Right kidney (tissue), 1 donor: ENCODE measurements around the gene LRRC15.
A peak's percentile ranks its signal among the peaks of the same experiment; 100 is the strongest.

Experiments
- DNase-seq: peaks from one replicate; pipeline ENCODE4 v3.0.0-alpha.2; 2016

LRRC15 gene

GRCh38 chr3:194332858-194333211, 36.7 kb downstream of the LRRC15 start:
- DNase-seq = no peak

DNA sequence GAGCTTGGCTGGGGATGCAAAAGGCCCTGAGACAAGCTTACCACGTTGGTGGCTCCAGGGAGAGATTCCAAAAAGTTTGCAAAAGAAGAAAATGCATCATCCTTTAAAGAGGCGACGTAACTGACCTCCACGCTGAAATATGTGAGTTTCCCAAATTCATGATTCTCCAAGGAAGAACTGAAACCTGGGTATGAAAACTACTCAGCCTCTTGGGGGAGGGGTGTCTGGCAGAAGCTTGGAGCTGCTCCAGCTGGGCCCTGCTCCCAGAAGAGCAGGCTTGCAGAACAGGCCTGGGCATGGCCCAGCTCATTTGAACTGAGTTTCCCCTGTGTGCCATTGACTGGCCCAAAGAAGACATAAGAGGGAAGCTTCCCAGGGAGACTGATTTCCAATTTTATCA, 39.0 kb downstream of the LRRC15 start:
- no peak for DNase-seq

- DNase-seq = no peak
Observed at GRCh38 chr3:194330160-194330559, 39.4 kb downstream of the LRRC15 start.

DNA sequence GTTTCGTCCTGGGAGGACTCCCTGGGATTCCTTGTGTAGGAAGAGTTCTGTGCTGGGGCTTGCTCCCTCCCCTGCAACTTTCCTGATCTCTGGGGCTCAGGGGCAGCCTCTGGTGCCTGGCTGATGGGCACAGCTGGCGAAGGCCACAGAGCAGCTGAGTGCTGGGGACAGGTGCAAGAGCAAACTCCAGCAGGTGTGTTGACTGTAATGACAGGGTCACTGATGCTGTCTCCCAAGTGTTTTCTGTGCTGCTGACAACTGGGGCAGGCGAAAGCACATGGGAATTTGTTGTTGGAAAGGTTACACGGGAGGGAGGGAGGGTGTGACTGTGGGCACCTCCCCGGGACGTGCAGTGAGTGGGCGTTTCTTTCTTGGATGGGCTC, 40.0 kb downstream of the LRRC15 start:
- no peak for DNase-seq

GRCh38 chr3:194328942-194329582, 40.5 kb downstream of the LRRC15 start:
- no peak for DNase-seq

DNA sequence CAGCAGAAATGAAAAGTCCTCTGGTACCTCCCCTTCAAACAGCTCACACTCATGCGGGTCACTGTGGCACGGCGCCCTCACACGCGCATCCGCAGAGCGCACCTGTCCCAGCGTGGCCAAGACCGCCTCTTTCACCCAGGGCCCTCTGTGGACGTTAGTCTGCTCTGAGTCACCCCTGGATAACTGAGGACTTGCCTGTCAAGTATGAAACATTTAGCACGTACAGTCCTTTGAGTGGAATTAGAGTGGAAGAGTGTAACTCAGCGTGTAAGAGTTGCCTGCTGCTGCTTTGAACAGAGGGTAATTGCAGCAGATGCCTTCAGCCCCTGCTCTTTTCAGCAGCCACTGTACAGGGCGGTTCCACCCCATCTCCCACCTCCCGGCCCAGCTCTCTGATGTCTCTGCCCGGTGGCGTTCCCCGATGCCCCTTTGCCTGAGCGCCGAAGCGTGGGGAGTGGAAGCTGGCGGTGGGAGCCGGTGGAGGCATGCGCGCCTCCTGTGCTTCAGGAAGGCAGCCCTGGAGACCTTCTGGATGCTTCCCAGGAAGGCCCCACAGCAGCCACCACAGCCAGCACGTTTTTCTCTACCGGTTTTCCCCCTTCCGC, 41.4 kb downstream of the LRRC15 start:
- peak; percentile 60 for DNase-seq

DNA sequence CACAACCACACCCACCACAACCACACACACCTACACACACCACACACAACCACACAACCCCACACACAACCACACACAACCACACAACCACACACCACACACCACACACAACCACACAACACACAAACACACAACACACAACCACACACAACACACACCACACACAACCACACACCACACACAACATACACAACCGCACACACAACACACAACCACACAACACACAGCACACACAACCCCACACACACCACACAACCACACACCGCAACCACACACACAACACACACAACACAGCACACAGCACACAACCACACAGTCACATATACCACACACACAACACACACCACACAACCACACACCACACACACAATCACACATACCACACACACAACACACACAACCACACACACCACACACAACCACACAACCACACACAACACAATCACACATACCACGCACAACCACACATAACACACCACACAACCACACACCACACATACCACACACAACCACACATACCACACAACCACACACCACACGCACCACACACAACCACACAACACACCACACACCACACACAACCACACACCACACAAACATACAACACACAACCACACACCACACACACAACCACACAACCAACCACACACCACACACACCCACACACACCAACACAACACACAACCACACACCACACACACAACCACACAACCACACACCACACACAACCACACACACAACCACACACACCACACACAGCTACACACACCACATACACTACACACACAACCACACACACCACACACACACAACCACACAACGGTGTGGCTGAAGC, 42.1 kb downstream of the LRRC15 start:
- peak; percentile 37 for DNase-seq

DNA sequence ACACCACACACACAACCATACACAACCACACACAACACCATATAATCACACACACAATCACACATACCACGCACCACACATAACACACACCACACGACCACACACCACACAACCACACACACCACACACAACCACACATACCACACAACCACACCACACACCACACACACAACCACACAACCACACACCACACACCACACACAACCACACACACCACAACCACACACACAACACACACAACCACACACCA, 42.6 kb downstream of the LRRC15 start:
- no peak for DNase-seq

DNA sequence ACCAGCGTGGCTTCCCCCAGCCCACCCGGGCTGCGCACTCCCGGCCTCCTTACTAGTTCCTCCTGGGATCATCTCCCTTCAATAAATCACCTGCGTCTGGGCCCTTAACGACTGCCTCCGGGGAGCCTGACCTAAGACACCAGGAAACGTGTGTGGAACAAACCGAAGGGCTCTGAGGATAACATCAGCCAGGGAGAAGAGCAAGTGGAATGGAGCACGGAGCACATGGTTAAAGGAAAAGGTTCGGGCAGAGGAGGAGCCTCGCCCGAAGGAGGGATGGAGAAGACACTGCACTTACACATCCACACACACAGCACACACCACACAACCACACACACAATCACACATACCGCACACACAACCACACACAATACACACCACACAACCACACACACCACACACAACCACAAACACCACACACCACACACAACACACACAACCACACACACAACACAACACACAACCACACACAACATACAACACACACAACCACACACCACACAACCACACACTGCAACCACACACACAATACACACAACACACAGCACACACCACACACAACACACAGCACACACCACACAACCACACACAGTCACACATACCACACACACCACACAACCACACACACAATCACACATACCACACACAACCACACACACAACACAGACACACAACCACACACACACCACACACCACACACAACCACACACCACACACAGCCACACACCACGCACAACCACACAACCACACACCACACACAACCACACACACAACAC, 43.2 kb downstream of the LRRC15 start:
- DNase-seq = peak; percentile 42

- DNase-seq = no peak
Observed at GRCh38 chr3:194325424-194326153, 44.0 kb downstream of the LRRC15 start.

DNA sequence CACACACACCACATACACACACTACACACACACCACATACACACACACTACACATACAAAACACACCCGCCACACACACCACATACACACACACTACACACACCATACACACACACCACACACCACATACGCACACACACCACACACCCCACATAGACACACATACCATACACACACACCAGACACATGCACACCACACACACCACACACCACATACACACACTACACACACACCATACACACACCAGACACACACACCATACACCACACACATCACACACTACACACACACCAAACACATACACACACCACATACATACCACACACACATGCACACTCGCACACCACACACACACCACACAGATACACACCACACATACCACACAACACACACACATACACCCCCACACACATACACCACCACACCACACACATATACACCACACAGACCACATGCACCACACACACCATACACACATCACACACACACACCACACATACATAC, 44.7 kb downstream of the LRRC15 start:
- DNase-seq = no peak

DNA sequence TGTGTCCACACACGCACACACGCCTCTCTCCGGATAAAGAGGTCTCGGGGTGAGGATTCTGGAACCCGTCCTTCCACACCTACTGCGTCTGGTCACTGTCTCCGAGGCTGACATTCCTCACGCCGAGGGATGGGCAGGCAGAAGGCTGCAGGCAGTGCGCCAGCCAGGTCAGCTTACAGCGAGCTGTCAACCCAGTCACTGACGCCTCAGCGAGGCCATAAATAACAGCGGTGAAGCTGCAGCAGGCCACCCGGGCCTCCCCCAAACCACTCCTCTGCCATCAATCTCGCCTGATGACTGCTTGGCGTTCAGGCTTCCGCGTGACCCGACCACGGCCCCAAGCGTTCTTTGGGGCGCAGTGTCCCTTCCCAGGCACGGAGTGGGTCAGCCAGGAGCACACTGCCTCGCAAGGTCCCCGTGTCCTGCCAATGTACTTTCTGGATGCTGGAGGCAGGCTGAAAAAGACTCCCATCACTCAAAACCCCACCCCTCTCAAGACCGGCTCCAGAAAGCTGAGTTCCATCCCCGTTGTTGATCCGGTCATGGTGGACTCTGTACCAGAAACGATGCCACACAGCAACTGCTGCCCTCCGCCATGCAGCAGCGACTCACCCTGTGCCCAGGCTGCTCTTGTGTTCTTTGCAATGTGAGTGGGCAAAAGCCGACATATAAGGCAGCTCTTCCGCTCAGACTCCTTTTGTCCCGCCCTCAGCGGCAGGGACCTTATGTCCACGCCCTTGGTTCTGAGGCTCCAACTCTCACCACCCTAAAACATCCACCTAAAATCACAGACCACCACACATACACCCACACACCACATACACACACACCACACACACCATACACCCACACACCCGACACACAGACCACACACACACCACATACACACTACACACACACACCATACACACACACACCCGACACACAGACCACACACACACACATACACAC, 45.5 kb downstream of the LRRC15 start:
- DNase-seq = peak; percentile 76

GRCh38 chr3:194322678-194323211, 46.8 kb downstream of the LRRC15 start:
- peak; percentile 35 for DNase-seq

DNA sequence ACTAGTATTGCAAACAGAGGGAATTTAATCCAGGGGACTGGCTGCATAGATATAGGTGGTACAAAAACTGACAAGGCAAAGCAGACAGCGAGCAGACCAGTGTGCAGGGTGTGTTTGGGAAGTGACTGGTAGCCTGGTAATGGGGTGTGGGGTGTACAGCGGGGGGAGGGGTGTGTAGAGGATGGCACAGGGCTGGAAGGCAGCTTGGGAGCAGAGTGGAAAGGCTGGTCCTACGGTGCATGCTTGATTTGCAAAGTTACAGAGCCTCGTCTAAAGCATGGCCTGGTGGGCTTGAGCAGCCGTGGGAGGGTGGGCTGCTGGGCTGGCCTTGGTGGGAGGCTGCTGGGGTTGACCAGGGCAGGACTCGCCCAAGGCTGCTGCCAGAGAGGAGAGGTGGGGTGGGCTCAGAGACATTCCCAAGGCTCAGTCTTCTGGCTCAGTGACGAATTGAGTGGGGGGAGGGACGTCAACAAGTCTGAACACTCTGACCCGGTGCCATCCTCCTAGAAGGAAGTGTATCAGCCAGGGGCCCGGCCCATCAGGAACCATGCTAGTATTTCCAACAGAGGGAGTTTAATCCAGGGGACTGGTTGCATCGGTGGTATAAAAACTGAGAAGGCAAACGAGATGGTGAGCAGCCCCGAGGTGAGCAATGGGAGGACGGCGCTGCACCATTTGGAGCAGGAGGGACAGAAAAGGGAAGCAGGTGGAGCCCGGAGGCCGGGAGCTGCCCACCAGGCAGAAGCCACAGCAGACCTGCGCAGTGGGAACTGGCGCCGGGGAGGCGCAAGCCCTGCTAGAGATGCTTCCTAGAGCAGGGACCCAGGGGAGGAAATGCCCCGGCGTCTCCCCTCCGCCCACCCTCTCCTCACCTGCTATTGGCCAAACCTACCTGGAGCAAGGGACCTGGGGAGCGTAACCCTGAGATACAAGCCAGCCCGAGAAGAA, 47.6 kb downstream of the LRRC15 start:
- DNase-seq = peak; percentile 38

- DNase-seq = peak; percentile 32
Observed at GRCh38 chr3:194320744-194321243, 48.7 kb downstream of the LRRC15 start.

DNA sequence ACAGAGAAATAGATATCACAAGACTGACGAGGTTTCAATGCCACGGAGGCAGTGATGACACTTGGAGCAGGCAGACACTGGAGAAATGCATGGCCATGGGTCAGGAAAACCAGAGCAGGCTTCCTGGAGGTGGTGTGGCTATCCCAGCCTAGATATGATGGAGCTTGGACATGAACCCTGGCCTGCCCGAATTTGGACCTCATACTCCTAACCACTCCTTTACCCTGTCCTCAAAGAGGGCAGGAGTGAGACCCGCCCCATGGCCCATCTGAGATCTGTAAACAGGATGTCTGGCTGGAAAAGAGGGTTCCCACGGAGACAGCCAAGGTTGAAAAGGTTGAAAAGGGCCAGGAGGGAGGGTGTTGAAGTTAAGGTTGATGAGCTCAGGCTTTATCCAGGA, 49.4 kb downstream of the LRRC15 start:
- no peak for DNase-seq

- DNase-seq = no peak
Observed at GRCh38 chr3:194318511-194319161, 50.9 kb downstream of the LRRC15 start.

DNA sequence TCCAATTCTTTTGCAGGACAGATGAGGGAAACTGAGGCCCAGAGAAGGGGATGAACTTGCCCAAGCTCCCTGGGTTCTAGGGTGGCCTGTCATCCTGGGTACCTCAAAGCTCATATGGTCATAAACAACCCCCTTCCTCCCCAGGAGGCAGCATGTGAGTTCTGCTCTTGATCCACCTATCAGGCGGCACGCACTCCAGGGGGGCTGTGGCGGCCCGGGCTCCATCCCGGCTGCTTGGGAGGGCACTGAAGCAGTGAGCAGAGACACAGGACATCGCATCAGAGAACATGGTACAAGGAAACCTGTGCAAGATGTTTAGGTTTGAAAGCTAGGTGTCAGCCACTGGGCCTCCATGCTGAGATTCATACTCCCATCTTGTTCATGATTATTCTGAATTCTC, 52.6 kb downstream of the LRRC15 start:
- no peak for DNase-seq

DNA sequence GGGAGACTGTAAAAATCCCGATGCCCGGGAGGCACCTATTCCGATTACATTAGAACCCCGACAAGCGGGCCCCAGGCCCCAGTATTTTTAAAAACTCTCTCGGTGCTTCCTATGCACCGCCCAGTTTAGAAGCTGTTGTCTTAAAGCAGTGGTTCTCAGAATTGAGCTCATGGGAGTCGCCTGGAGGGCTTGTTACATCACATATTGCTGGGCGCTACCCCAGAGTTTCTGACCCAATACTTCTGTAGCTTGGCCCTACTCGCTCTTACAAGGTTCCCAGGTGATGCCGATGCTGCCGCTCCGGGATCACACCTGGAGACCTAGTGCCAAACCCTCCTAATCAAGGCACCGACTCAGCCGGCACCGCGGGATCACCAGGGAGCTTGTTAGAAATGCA, 53.6 kb downstream of the LRRC15 start:
- no peak for DNase-seq
